ENCODE results near the gene PTPN23. TPM values are rescaled to one million over a fixed set of nuclear protein-coding genes. Genes with fewer than 3 reads are reported as not detected.
A peak's percentile ranks its signal among the peaks of the same experiment; 100 is the strongest.
"Not testable (repeated sequence)": the region's sequence is repeated elsewhere in the genome, so short reads cannot be mapped to it uniquely, and the experiment has no call there.

PTPN23 gene
- total and polyA plus RNA-seq, 9 of the 15 experiments (the other 6 are each of a cell fraction or from before 2014, with no cell fraction given): 0.41 to 58.7 (median 7.2) TPM

DNA sequence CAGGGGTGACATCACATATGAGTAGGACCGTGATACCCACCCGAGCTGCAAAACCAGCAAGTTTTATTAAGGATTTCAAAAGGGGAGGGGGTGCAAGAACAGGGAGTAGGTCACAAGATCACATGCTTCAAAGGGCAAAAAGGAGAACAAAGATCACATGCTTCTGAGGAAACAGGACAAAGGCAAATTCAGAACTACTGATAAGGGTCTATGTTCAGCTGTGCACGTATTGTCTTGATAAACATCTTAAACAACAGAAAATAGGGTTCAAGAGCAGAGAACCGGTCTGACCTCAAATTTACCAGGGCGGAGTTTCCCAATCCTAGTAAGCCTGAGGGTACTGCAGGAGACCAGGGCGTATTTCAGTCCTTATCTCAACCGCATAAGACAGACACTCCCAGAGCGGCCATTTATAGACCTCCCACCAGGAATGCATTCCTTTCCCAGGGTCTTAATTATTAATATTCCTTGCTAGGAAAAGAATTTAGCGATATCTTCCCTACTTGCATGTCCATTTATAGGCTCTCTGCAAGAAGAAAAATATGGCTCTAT, 78.8 kb downstream of the PTPN23 start (continued):
- TF ChIP-seq, protein P1, sequence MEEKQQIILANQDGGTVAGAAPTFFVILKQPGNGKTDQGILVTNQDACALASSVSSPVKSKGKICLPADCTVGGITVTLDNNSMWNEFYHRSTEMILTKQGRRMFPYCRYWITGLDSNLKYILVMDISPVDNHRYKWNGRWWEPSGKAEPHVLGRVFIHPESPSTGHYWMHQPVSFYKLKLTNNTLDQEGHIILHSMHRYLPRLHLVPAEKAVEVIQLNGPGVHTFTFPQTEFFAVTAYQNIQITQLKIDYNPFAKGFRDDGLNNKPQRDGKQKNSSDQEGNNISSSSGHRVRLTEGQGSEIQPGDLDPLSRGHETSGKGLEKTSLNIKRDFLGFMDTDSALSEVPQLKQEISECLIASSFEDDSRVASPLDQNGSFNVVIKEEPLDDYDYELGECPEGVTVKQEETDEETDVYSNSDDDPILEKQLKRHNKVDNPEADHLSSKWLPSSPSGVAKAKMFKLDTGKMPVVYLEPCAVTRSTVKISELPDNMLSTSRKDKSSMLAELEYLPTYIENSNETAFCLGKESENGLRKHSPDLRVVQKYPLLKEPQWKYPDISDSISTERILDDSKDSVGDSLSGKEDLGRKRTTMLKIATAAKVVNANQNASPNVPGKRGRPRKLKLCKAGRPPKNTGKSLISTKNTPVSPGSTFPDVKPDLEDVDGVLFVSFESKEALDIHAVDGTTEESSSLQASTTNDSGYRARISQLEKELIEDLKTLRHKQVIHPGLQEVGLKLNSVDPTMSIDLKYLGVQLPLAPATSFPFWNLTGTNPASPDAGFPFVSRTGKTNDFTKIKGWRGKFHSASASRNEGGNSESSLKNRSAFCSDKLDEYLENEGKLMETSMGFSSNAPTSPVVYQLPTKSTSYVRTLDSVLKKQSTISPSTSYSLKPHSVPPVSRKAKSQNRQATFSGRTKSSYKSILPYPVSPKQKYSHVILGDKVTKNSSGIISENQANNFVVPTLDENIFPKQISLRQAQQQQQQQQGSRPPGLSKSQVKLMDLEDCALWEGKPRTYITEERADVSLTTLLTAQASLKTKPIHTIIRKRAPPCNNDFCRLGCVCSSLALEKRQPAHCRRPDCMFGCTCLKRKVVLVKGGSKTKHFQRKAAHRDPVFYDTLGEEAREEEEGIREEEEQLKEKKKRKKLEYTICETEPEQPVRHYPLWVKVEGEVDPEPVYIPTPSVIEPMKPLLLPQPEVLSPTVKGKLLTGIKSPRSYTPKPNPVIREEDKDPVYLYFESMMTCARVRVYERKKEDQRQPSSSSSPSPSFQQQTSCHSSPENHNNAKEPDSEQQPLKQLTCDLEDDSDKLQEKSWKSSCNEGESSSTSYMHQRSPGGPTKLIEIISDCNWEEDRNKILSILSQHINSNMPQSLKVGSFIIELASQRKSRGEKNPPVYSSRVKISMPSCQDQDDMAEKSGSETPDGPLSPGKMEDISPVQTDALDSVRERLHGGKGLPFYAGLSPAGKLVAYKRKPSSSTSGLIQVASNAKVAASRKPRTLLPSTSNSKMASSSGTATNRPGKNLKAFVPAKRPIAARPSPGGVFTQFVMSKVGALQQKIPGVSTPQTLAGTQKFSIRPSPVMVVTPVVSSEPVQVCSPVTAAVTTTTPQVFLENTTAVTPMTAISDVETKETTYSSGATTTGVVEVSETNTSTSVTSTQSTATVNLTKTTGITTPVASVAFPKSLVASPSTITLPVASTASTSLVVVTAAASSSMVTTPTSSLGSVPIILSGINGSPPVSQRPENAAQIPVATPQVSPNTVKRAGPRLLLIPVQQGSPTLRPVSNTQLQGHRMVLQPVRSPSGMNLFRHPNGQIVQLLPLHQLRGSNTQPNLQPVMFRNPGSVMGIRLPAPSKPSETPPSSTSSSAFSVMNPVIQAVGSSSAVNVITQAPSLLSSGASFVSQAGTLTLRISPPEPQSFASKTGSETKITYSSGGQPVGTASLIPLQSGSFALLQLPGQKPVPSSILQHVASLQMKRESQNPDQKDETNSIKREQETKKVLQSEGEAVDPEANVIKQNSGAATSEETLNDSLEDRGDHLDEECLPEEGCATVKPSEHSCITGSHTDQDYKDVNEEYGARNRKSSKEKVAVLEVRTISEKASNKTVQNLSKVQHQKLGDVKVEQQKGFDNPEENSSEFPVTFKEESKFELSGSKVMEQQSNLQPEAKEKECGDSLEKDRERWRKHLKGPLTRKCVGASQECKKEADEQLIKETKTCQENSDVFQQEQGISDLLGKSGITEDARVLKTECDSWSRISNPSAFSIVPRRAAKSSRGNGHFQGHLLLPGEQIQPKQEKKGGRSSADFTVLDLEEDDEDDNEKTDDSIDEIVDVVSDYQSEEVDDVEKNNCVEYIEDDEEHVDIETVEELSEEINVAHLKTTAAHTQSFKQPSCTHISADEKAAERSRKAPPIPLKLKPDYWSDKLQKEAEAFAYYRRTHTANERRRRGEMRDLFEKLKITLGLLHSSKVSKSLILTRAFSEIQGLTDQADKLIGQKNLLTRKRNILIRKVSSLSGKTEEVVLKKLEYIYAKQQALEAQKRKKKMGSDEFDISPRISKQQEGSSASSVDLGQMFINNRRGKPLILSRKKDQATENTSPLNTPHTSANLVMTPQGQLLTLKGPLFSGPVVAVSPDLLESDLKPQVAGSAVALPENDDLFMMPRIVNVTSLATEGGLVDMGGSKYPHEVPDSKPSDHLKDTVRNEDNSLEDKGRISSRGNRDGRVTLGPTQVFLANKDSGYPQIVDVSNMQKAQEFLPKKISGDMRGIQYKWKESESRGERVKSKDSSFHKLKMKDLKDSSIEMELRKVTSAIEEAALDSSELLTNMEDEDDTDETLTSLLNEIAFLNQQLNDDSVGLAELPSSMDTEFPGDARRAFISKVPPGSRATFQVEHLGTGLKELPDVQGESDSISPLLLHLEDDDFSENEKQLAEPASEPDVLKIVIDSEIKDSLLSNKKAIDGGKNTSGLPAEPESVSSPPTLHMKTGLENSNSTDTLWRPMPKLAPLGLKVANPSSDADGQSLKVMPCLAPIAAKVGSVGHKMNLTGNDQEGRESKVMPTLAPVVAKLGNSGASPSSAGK (IDR thresholded peaks at IDR 0.05): peak; percentile 38; the same call in 1 of the 2 replicates
- TF ChIP-seq NR2C2 (CRISPR knock-in tag; IDR thresholded peaks at IDR 0.05): not testable (repeated sequence)
- TF ChIP-seq NR2C2 (tag; IDR thresholded peaks at IDR 0.05): peak; percentile 26; the same call in 1 of the 2 replicates
- TF ChIP-seq, protein P2, sequence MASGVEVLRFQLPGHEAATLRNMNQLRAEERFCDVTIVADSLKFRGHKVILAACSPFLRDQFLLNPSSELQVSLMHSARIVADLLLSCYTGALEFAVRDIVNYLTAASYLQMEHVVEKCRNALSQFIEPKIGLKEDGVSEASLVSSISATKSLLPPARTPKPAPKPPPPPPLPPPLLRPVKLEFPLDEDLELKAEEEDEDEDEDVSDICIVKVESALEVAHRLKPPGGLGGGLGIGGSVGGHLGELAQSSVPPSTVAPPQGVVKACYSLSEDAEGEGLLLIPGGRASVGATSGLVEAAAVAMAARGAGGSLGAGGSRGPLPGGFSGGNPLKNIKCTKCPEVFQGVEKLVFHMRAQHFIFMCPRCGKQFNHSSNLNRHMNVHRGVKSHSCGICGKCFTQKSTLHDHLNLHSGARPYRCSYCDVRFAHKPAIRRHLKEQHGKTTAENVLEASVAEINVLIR (CRISPR knock-in tag; IDR thresholded peaks at IDR 0.05): 0 out of 2 replicates have a peak, but pooled peaks have one; percentile 30
- TF ChIP-seq RAD51 (IDR thresholded peaks at IDR 0.05; ENCODE audit: borderline replicate concordance, low read depth): 0 out of 2 replicates have a peak, but pooled peaks have one; percentile 39
- TF ChIP-seq, protein P3, sequence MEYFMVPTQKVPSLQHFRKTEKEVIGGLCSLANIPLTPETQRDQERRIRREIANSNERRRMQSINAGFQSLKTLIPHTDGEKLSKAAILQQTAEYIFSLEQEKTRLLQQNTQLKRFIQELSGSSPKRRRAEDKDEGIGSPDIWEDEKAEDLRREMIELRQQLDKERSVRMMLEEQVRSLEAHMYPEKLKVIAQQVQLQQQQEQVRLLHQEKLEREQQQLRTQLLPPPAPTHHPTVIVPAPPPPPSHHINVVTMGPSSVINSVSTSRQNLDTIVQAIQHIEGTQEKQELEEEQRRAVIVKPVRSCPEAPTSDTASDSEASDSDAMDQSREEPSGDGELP (CRISPR knock-in tag; IDR thresholded peaks at IDR 0.05; ENCODE audit: borderline replicate concordance): 0 out of 2 replicates have a peak, but pooled peaks have one; percentile 28
- TF ChIP-seq CC2D1A (IDR thresholded peaks at IDR 0.05): 0 out of 2 replicates have a peak, but pooled peaks have one; percentile 53
- TF ChIP-seq TEAD1 (CRISPR knock-in tag; IDR thresholded peaks at IDR 0.05): 0 out of 4 replicates have a peak, but pooled peaks of 1 of the 2 experiments have one; percentile 40
- TF ChIP-seq TRIM24 (IDR thresholded peaks at IDR 0.05): peak; percentile 66 to 78
- TF ChIP-seq, protein P4, sequence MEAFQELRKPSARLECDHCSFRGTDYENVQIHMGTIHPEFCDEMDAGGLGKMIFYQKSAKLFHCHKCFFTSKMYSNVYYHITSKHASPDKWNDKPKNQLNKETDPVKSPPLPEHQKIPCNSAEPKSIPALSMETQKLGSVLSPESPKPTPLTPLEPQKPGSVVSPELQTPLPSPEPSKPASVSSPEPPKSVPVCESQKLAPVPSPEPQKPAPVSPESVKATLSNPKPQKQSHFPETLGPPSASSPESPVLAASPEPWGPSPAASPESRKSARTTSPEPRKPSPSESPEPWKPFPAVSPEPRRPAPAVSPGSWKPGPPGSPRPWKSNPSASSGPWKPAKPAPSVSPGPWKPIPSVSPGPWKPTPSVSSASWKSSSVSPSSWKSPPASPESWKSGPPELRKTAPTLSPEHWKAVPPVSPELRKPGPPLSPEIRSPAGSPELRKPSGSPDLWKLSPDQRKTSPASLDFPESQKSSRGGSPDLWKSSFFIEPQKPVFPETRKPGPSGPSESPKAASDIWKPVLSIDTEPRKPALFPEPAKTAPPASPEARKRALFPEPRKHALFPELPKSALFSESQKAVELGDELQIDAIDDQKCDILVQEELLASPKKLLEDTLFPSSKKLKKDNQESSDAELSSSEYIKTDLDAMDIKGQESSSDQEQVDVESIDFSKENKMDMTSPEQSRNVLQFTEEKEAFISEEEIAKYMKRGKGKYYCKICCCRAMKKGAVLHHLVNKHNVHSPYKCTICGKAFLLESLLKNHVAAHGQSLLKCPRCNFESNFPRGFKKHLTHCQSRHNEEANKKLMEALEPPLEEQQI (IDR thresholded peaks at IDR 0.05): 0 out of 2 replicates have a peak, but pooled peaks have one; percentile 30
